Activated T-cell treated with anti-CD3 and anti-CD28 coated beads, Interleukin-2, amount 50 U/mL, for 4 hours (primary cell): ENCODE results near the gene IPPK. TPM values are rescaled to one million over a fixed set of nuclear protein-coding genes. Genes with fewer than 3 reads are reported as not detected.

Experiments
- ATAC-seq, 2 donors: fragments of 200-7000 bp; cut with Tn5 transposase; one replicate each; pipeline ENCODE4 v1.10.0; 2021
- DNase-seq: peaks from one replicate; pipeline ENCODE4 v3.0.0-alpha.2; 2020
- H3K27me3 Mint-ChIP-seq: one replicate; pipeline ENCODE4 v1.8.0; 2021; ENCODE audit warnings: low read depth, mixed read lengths
- H3K36me3 Mint-ChIP-seq: one replicate; pipeline ENCODE4 v1.8.0; 2022; ENCODE audit warnings: mixed read lengths; ENCODE audit not compliant: insufficient read depth
- H3K4me1 Mint-ChIP-seq: one replicate; pipeline ENCODE4 v1.8.0; 2021; ENCODE audit warnings: low read depth, mixed read lengths
- H3K4me3 Mint-ChIP-seq: one replicate; pipeline ENCODE4 v1.8.0; 2021; ENCODE audit warnings: mild to moderate bottlenecking, moderate library complexity, mixed read lengths
- H3K9me3 Mint-ChIP-seq: one replicate; pipeline ENCODE4 v1.8.0; 2021; ENCODE audit warnings: mixed read lengths
- total RNA-seq, 3 donors: library from RNA; stranded (reverse); gene quantifications; one replicate each; pipeline ENCODE4 v1.2.1, GENCODE V29; 2021

Gene IPPK
- total RNA-seq, 3 donors from 2014 or later = 12.8 to 14.6 (median 14.5) TPM

DNA sequence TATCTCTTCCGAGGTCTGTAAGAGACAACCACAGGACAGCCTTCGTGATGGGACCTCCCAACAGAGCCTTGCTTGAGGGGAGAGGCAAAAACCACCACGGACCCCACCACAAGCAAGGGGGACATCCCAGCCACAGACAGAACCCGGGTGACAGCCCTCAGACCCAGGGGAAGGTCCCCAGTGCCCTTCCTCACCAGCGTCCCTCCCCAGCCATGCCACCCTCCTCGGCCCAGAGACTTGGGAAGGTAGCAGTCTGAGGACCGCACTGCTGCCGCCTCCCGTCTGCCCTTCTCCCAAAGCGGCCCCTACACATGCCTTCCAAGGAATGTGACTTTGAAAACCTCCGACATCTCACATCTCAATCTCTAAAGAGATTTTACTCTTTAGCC lies 13.4 kb downstream of the IPPK start:
- Mint-ChIP-seq H3K27me3 (no peaks in the 10 kb centered on the region), H3K9me3 (no peaks in the 10 kb centered on the region), H3K36me3 (peaks cover 13% of the 10 kb centered on the region), H3K4me3 (no peak overlapping the region), H3K4me1 (peaks cover 3% of the 10 kb centered on the region)
- DNase-seq (no peak), ATAC-seq (no peak)

DNA sequence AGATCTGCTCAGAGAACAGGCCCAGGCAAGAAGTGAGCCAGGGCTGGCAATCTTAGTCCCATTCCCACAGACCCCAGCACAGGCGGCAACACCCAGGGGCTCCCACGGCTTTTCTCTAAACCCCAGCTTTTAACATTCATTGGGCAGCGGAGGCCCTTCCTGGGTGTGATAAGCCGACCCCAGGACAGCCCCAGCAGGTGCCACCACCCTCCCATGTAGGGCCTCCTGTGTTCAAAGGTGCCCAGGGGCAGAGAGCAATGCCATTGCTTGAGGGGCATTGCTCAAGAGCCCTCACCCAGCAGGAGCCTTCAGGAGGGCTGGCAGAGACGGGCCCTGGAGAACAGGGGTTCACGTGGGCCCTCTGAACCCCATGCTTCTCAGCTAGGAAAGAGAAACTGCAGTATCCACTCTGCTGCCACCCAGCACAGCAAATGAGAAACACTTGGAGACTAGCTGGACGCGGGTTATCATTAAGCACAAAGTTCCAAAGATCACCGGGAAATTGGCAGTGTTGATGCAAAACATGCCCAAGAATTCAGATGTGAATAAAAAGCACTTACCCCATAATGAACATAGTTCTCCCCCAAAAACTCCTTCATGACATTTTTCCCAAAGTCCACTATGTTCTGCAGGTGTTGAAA lies 13.9 kb downstream of the IPPK start:
- DNase-seq = no peak
- ATAC-seq = no peak
- Mint-ChIP-seq H3K9me3 (no peaks in the 10 kb centered on the region), H3K36me3 (peaks cover 14% of the 10 kb centered on the region), H3K4me3 (no peak overlapping the region), H3K27me3 (no peaks in the 10 kb centered on the region), H3K4me1 (no peaks in the 10 kb centered on the region)

DNA sequence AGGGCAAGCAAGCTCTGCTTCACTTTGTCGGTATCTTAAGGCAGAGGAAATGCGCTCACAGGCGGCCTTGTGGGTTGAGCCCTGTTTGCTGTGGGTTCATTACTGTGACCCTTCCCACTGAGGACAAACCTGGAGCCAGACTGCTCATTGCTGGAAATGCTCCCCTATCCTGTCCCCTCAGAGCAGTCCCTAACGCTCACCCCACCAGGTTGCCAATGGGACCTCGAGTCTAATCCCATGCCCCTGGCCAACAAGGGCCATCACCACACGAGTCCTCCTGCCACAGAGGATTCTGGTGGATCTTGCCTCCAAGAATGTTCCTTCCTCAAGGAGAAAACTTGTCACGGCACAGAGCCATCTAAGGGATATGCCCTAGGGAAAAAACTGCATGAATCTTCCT lies 14.6 kb downstream of the IPPK start:
- ATAC-seq = no peak
- Mint-ChIP-seq H3K36me3 (peaks cover 19% of the 10 kb centered on the region), H3K4me3 (no peak overlapping the region), H3K4me1 (no peaks in the 10 kb centered on the region), H3K9me3 (no peaks in the 10 kb centered on the region), H3K27me3 (no peaks in the 10 kb centered on the region)
- DNase-seq = no peak

DNA sequence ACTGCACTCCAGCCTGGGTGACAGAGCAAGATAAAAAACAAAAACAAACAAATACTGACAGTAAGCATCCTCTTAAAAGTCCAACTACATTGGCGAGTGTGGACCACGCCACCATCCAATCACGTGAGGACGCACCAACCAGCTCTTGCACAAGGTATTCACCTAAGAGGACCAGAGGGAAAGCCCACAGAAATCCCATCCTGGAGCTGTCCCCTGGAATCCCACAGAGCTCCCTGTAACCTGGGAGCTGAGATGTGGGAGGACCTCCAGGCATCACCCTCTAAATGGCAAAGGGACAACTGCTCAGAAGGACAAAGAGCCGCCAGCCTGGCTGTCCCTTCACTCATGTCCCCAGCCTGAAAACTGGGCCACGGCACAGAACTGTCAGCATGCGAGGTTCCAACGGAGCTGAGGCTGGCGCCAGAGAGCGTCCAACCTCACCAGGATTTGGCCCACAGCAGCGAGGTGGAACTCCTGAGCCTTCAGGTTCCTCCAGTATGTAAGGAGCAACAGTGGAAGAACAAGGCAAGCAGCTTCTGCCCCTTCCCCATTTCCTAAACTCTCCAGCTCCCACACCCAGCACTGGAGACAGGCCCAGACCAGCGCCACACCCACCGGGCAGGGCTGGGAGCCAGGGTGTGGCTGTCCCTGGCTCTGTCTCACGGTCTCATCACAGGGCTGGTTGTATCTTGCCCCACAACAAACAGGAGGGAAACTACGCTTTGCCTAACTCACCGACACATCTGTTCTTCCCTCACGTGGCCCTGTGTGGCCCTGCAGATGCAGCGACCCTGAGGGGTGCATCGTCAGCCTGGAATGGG lies 15.2 kb downstream of the IPPK start:
- Mint-ChIP-seq H3K4me3 (no peak overlapping the region), H3K9me3 (no peaks in the 10 kb centered on the region), H3K4me1 (no peaks in the 10 kb centered on the region), H3K27me3 (no peaks in the 10 kb centered on the region), H3K36me3 (peaks cover 21% of the 10 kb centered on the region)
- ATAC-seq (no peak), DNase-seq (no peak)

- H3K36me3 Mint-ChIP-seq = peaks cover 32% of the 10 kb centered on the region
- no peaks in the 10 kb centered on the region for H3K4me1 Mint-ChIP-seq
- H3K9me3 Mint-ChIP-seq = no peaks in the 10 kb centered on the region
- ATAC-seq (no peak), DNase-seq (no peak)
- no peaks in the 10 kb centered on the region for H3K27me3 Mint-ChIP-seq
- no peak overlapping the region for H3K4me3 Mint-ChIP-seq
These were observed 17.5 kb downstream of the IPPK start for GRCh38 chr9:92652461-92652860.

- Mint-ChIP-seq H3K9me3 (peaks cover 3% of the 10 kb centered on the region), H3K4me3 (no peak overlapping the region), H3K27me3 (no peaks in the 10 kb centered on the region), H3K36me3 (peaks cover 36% of the 10 kb centered on the region), H3K4me1 (no peaks in the 10 kb centered on the region)
- ATAC-seq (no peak), DNase-seq (no peak)
These were observed 18.9 kb downstream of the IPPK start for GRCh38 chr9:92650839-92651621.

GRCh38 chr9:92650296-92650695 lies 19.6 kb downstream of the IPPK start:
- Mint-ChIP-seq H3K27me3 (no peaks in the 10 kb centered on the region), H3K4me1 (no peaks in the 10 kb centered on the region), H3K4me3 (no peak overlapping the region), H3K9me3 (peaks cover 8% of the 10 kb centered on the region), H3K36me3 (peaks cover 40% of the 10 kb centered on the region)
- DNase-seq = no peak
- no peak for ATAC-seq

DNA sequence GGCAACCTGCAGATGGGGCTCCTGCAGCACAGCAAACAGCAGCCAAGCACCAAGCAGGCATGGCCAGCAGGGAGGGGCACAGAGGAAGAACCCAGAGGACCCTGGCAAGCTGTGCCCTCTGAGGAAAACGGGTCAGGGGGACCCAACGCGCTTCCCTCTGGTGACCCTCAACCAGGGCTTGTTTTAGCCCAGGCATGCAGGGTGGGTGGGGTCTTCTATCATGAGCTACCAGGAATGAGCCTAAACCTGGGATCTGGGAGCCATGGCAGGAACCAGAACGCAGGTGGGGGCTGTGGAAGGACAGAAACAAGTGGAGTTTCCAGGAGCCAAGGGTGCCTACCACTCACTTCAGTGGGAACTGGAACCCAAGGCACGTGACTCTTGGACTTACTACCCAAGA lies 20.9 kb downstream of the IPPK start:
- H3K9me3 Mint-ChIP-seq = peaks cover 8% of the 10 kb centered on the region
- peaks cover 51% of the 10 kb centered on the region for H3K36me3 Mint-ChIP-seq
- ATAC-seq (no peak), DNase-seq (no peak)
- H3K4me3 Mint-ChIP-seq = no peak overlapping the region
- no peaks in the 10 kb centered on the region for H3K4me1 Mint-ChIP-seq
- H3K27me3 Mint-ChIP-seq = no peaks in the 10 kb centered on the region

DNA sequence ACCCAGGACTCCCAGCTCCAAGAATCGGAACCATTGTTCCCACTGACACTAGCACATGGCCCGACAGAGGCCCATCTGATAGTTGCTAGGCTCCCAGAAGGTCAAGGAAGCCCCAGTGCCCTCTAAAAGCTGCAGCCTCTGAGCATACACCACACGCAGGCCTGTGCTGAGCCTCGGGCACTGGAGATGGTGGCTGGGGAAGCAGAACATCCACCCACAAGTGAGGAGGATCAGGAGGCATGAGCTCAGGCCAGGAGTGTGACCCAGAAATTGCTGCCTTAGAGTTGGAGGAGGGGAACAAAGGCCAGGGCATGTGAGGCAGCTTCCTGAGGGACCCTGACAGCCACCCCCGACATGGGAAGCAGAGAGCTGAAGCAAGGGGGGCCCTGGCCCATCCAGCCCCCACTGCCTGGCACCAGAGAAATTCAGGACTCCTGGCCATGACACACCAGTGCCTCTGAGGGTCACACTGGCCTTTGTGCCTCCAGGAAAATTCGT lies 21.4 kb downstream of the IPPK start:
- Mint-ChIP-seq H3K36me3 (peaks cover 53% of the 10 kb centered on the region), H3K4me1 (no peaks in the 10 kb centered on the region), H3K9me3 (peaks cover 8% of the 10 kb centered on the region), H3K27me3 (no peaks in the 10 kb centered on the region), H3K4me3 (no peak overlapping the region)
- DNase-seq = no peak
- no peak for ATAC-seq

GRCh38 chr9:92647671-92648473 lies 22.1 kb downstream of the IPPK start:
- DNase-seq (no peak), ATAC-seq (no peak)
- H3K4me3 Mint-ChIP-seq = no peak overlapping the region
- peaks cover 8% of the 10 kb centered on the region for H3K9me3 Mint-ChIP-seq
- peaks cover 54% of the 10 kb centered on the region for H3K36me3 Mint-ChIP-seq
- H3K27me3 Mint-ChIP-seq = no peaks in the 10 kb centered on the region
- H3K4me1 Mint-ChIP-seq = no peaks in the 10 kb centered on the region

GRCh38 chr9:92645041-92645440 lies 24.9 kb downstream of the IPPK start:
- H3K27me3 Mint-ChIP-seq = no peaks in the 10 kb centered on the region
- peaks cover 56% of the 10 kb centered on the region for H3K36me3 Mint-ChIP-seq

DNA sequence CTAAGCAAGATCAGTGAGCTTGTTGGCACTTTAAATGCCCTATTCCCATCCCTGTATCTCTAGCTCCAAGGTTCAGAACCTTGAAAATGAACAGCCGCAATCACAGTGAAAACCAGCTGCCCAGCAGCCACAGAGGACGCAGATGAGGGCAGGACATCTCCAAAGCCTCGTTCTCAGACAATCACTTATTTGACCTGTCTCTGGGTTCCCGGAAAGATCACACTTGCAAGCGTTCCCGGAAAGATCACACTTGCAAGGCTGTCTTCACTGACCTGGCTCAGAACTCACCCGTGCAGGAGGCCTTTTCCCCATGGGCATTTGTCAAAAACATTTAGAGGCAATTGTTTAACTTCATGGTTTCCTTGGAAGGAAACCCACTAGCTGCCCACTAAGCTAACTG lies 25.7 kb downstream of the IPPK start:
- Mint-ChIP-seq H3K27me3 (no peaks in the 10 kb centered on the region), H3K36me3 (peaks cover 55% of the 10 kb centered on the region), H3K4me3 (no peak overlapping the region), H3K4me1 (no peaks in the 10 kb centered on the region), H3K9me3 (peaks cover 8% of the 10 kb centered on the region)
- ATAC-seq (no peak), DNase-seq (no peak)

More at GRCh38 chr9:92645041-92645440, 24.9 kb downstream of the IPPK start:
- H3K4me1 Mint-ChIP-seq = no peaks in the 10 kb centered on the region
- ATAC-seq = no peak
- H3K9me3 Mint-ChIP-seq = peaks cover 8% of the 10 kb centered on the region
- H3K4me3 Mint-ChIP-seq = no peak overlapping the region
- no peak for DNase-seq

GRCh38 chr9:92642564-92642963 lies 27.4 kb downstream of the IPPK start:
- Mint-ChIP-seq H3K4me3 (no peak overlapping the region), H3K4me1 (no peaks in the 10 kb centered on the region), H3K27me3 (no peaks in the 10 kb centered on the region), H3K36me3 (peaks cover 54% of the 10 kb centered on the region), H3K9me3 (peaks cover 8% of the 10 kb centered on the region)
- ATAC-seq (no peak), DNase-seq (no peak)

GRCh38 chr9:92642041-92642451 lies 27.9 kb downstream of the IPPK start:
- DNase-seq = no peak
- H3K4me1 Mint-ChIP-seq = no peaks in the 10 kb centered on the region
- no peak for ATAC-seq
- no peak overlapping the region for H3K4me3 Mint-ChIP-seq
- peaks cover 49% of the 10 kb centered on the region for H3K36me3 Mint-ChIP-seq
- peaks cover 8% of the 10 kb centered on the region for H3K9me3 Mint-ChIP-seq
- H3K27me3 Mint-ChIP-seq = no peaks in the 10 kb centered on the region
